TTC549 (cell line): ENCODE results near the gene PPM1H.

Experiments used
- FAIRE-seq: peaks from 2 replicates; lab custom pipeline; 2012; peaks lifted over from hg19 to GRCh38; lab: Jason Lieb, UNC

PPM1H gene

DNA sequence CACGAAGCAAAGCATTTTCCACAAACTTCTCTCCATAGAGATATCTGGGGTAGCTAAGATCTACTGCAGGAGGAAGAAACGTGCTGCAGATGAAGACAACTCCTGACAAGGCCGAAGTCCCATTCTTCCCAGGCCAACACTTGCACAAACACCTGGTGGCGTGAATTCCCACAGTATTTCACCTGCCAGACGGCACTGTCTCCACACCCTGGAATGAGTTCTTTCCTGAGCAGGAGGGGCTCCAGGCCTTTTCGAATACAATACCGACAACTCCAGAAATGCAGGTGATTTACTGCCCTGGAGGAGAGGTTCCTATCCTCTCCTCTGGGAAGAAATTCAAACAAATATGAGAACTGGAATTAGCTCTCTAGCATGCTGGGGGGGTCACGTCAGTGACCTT is 288.4 kb downstream of the PPM1H start:
- no peak for FAIRE-seq

GRCh38 chr12:62643486-62643885 is 291.5 kb downstream of the PPM1H start:
- no peak for FAIRE-seq

DNA sequence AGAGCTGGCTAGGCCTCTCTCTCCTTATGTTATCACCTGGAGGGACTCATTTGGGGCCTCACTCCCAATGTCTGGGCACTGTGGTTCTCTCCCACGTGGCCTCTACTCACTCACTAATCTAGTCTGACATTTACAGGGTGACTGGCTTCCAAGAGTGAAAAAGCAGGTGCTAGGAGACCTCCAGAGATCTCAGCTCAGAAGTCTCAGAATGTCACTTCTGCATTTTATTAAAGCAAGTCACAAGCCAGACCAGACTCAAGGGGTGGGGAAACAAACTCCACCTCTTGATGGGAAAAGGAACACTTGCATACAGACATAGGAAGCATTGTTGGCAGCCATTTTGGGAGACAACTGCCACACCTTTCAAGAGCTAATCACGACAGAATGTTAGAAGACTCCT is 292.5 kb downstream of the PPM1H start:
- no peak for FAIRE-seq

DNA sequence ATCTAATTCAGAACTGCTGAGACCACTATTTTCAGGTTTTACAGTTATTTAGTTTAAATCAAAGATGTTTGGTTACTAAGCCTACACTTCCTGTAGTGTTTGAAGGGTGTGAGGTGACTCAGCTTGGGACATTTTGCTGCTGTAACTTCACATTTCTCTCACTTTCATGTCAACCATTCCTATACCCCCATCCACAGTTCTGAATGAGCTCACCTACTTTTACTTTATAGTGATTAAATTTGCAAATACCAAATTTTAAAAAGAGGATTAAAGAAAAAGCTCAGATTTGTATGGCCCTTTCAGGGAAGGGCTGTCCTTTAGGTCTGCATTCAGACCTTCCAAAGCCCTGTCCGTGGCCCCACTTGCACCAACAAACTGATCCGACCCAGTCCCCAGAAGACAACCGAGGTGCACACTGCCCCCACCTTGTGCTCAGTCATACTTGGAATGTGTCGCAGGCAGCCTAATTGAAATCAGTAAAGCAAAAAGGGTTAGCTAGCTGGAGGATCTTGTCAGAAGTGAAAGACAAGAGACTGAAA is 294.0 kb downstream of the PPM1H start:
- FAIRE-seq, result no peak

- FAIRE-seq, result no peak
Observed at GRCh38 chr12:62637679-62638078, 297.3 kb downstream of the PPM1H start.

DNA sequence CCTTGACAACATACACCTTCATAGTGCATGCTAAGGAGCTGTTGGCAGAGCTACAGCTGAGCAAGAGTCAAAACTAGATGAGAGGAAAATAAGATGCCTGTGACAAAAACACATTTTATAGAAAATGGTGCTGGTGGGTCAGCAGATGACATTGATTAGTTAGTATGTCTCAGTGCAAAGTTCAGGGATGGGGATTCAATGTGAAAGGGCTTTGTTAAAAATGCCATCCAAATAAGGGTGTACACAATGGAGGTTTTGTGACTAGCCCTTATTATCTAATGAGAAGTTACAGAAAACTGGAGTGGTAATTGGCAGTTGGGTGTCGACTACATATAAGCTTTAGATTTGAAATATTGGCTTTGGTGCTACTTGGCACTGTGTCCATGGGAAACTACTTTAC is 299.3 kb downstream of the PPM1H start:
- no peak for FAIRE-seq

GRCh38 chr12:62632411-62632918 is 302.5 kb downstream of the PPM1H start:
- no peak for FAIRE-seq

- FAIRE-seq, result no peak
Observed at GRCh38 chr12:62631471-62632410, 303.2 kb downstream of the PPM1H start.

GRCh38 chr12:62629971-62630739 is 304.8 kb downstream of the PPM1H start:
- no peak for FAIRE-seq

DNA sequence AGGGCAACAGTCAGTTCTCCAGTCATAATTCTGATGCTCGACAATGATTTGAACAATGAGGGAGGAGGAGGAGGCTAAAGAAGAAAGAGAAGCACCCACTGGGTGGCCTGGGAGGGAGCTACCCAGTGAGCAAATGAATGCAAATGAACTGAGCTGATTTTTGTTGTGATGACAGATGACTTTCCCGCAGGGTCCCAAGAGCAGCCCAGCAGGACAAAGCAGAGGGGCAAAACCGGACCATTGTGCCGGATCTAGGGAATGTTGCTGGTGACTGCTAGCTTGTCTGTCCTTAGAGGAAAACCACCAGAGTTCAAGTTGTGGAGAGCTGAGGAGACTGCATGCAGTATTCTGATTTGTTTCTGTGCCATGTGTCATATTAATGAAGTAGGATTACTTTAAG is 305.5 kb downstream of the PPM1H start:
- FAIRE-seq, result no peak

DNA sequence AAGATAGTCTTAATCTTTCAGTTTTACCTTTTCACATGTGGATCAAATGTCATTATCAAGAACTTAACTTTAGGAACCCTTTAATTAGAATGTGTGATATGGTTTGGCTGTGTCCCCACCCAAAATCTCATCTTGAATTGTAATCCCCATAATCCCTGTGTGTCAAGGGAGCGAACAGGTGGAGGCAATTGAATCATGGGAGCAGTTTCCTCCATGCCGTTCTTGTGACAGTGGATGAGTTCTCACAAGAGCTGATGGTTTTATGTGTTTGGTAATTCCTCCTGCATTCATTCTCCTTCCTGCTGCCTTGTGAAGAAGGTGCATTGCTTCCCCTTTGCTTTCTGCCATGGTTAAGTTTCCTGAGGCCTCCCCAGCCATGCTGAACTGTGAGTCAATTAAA is 307.8 kb downstream of the PPM1H start:
- FAIRE-seq, result no peak

DNA sequence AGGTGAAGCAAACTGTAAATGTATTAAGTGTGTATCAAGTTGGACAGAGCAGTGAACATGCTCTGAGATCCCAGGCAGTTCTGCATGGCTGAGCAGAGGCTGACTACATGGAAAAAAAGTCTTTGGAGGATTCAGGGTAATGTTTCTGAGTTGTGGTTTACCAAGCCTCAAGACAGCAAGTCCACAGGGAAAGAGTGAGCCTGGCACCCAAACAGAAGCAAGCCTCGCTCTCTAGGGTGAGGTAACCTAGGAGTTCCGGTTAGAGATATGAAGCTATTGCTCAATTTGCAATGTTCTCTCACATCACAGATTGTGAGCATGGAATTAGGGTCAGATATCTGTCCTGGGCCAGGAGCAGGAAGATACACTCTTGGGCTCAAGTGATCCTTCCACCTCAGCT is 309.7 kb downstream of the PPM1H start:
- no peak for FAIRE-seq

DNA sequence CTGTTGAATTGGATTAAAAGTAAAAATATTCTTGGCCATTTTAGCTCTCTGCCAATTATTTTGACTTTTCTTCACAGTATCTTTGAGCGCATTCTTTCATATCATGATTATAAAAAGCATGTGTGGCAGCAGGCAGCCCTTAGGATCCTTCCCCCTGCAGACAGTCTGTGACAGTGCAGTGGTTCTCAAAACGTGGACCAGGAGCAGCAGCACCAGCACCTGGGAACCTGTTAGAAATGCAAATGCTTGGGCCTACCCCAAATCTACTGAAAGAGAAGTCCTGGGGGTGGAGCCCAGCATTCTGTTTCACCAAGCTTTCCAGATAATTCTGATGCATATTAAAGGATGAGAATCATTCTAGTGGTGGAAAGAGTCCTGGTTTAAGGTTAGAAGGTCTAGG is 312.8 kb downstream of the PPM1H start:
- no peak for FAIRE-seq

DNA sequence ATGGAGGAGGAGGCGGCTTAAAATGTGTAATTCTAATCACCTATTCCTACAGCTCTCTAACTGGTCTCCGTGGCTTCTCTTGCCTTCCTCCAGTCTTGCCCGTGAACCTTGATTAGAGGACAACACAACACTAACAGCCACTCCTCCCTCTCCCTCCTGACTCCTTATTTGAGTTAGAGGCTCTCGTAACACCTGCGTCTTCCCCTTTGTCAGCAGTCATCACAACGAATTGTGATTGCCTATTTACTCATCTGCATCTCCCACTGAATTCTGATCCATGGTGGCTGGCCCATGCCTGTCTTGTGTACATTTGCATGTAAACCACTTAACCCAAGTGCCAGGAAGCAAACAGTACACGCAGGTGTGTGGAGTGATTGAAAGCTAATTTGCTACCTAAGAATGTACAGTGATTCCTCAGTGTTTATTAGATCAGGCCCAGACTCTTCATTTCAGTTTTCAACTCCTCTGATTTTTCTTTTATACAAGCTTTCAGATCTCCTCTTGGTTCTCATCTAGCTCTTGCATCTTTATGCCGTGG is 313.8 kb downstream of the PPM1H start:
- no peak for FAIRE-seq

GRCh38 chr12:62618930-62619329 is 316.0 kb downstream of the PPM1H start:
- no peak for FAIRE-seq

DNA sequence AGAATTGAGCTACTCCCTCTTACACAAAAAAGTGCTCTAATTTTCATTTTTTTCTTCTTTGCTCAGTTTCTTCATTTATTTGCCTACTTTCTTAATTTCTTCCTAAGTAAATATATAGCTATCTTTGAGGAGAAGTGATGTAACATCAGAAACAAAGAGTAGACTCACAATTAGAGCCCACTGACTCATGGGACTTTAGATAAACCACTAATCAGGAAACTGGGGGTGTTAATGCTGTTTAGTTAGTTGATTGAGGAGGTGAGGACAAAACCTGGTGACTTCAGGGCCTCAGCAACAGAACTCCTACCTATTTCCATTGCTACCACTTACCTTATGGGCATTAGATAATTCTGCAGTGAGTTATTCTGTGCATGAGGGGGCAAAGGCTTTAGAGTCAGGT is 316.6 kb downstream of the PPM1H start:
- no peak for FAIRE-seq

DNA sequence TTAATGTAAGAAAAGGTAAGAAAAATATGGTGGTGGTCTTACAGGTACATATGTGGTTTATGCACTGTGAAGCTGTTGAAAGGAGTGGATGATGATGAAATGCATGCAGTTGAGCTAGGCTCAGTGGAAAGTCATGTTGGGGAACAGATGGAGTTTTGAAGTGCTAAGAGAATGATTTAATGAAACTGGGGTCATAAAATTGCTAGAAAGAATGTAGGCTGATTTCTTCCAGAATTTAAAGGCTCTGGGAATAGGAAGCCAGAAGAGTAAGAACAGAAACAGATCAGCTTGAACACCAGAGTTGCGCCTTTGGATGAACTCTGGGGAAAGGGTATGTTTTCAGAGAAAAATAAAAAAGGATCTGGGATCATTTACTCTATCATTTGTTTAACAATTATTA is 321.9 kb downstream of the PPM1H start:
- no peak for FAIRE-seq

- FAIRE-seq, result no peak
Observed at GRCh38 chr12:62606654-62607053, 328.3 kb downstream of the PPM1H start.

DNA sequence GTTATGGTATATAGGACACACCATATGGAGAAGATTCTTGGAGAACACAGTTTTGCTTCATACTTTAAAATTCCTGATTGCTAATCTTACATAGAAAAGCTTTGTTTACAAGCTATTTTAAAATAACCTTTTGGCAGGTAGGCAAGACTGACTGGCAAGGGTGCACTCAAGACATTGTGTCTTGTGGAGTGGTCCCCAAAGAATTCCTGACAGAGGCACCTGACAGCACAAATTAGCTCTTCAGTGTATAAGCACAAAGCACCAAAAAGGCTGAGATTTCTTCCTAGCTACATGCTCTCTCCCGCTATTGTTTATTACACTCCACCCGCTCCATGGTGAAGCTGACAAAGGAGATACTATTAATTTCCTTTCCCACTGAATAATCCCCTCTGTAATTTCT is 329.0 kb downstream of the PPM1H start:
- no peak for FAIRE-seq

DNA sequence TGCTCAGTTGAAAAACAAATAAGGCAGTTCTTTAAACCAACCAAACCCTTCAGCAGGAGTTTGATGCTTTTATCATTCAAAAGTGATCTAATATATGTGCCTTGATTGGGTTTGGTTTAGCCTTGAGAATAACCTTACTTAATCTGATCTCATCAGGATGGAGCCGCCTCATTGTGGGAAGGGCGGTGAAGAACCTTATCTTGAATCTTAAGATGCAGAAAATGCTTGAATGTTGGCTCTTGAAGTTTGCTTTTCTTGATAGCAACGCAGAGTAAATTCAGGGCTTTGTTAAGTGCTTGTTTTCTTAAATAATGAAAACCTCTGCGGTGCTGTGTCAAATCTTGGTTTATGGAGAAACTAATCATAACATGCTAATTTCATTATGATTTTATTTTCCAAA is 330.1 kb downstream of the PPM1H start:
- FAIRE-seq, result no peak

GRCh38 chr12:62604373-62604772 is 330.6 kb downstream of the PPM1H start:
- FAIRE-seq, result no peak

DNA sequence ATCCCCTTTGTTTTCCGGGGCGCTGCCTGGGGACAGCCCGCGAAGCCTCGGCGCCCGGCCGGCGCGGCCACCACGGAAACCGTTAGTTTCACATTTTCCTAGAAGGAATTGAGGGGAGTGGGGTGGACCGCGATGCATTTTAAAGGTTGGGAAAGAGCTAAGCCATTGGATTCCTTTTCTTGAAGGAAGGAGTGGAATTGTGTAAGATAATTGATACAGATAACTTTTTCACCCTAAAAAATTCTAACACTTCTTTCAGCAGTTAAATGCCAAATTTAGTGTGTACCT is 331.2 kb downstream of the PPM1H start:
- no peak for FAIRE-seq
